Left forelimb (tissue), 1 donor: ENCODE measurements around the gene BBX.
"Not testable (repeated sequence)": the region's sequence is repeated elsewhere in the genome, so short reads cannot be mapped to it uniquely, and the experiment has no call there.

ENCODE experiments used
- DNase-seq: peaks from one replicate; pipeline ENCODE4 v3.0.0-alpha.2; 2018; ENCODE audit warnings: low spot score

The BBX gene

DNA sequence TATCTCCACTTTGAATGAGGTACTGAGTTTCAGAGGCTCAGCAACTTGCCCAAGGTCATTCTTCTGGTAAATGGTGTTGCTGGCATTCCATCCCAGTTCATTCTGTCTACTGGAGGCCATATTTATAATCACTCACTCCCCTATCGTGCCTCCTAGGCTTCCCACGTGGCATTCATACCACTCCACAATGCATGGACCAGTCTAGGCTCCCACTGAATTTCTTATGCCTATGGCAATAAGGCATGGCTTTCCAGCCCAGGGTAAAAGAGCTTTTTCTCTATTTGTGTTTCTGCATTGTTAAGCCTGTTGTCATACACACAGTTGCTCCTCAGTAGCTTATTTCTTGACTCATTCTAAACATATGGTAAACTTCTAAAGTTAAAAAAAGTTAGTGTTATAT, 19.9 kb downstream of the BBX start:
- no peak for DNase-seq

DNA sequence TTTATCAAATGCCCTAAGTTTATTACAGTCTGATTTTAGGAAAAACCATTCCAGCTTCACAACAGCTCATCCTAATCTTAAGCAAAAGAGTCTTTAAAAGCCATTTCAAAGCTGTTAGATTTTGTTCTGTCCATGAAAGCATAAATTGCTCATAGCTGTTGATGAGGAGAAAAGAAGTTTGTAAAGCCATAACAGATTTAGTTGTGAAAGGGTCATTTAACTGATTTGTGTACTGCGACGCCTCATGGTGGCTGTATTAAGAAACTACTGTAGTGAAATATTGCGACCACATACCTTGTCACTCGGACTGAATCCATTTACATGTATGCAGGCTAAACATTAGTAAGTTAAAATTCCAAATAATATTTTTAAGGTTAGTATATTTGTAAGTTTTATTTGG, 20.9 kb downstream of the BBX start:
- no peak for DNase-seq

- no peak for DNase-seq
Measured at GRCh38 chr3:107545680-107546120, 22.9 kb downstream of the BBX start.

DNA sequence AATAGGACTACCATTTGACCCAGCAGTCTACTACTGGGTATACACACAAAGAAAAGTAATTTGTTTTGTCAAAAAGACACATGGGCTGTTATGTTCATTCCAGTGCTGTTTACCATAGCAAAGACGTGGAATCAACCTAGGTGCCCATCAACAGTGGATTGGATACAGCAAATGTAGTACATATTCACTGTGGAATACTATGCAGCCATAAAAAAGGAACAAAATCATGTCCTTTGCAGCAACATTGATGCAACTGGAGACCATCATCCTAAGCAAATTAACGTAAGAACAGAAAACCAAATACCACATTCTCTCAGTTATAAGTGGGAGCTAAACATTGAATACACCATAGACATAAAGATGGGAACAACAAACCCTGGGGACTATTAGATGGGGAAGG, 25.8 kb downstream of the BBX start:
- no peak for DNase-seq

DNA sequence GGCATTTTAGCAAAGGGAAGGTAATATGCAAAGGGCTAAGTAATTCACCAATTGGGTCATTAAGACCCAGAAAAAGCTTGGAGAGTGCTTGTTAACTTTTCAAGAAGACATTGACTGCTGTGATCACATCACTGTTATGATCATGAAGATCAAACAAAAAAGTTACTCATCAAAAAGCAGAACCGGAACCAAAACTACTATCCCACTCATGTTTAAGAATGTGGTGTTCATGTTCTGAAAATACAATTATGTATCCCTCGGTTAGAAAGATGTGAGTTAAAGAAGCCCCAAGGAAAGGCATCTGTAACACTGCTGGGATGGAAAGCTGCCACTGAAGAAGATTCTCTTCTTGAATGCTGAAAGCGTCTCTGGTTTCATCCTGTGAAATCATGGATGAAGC, 32.6 kb downstream of the BBX start:
- no peak for DNase-seq

DNA sequence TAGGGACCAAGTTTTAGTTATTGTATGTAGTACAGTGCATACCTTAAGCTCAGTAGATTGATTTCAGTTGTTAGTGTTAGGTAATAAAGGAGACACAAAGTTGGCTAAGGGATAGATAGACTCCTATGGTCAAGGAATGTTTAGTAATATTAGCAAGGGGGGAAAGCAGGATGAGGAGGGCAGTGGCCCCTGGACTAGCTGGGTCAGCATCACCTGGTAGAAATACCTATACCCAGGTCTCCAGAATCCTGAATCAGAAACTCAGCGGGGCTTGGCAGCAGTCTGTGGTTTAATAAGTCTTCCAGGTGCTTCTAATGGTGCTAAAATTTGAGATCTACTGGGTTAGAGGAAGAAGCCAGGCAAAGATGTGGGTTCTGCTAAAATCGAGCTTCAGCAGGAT, 35.0 kb downstream of the BBX start:
- no peak for DNase-seq

- no peak for DNase-seq
Measured at GRCh38 chr3:107560166-107560565, 37.4 kb downstream of the BBX start.

DNA sequence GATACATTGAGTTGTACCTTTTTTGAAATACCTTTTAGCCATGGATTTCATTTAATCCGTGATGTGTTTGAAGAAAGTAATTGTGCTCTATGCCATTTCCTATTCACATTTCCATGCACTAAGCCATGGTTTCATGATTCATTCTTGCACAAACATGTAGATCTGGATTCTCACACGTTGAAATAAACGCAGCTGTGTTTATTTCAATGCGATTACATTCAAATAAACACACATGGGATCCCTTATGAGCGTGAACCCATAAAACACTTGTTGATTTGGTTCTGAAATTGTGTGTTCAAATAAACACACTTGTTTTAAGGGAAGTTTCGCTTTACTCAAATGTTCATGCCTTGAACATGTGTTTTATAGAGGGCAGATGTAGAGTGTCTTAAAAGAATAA, 39.2 kb downstream of the BBX start:
- DNase-seq = no peak

GRCh38 chr3:107562969-107563529, 40.3 kb downstream of the BBX start:
- DNase-seq = no peak

GRCh38 chr3:107565244-107565643, 42.5 kb downstream of the BBX start:
- not testable (repeated sequence) for DNase-seq

- DNase-seq = not testable (repeated sequence)
Measured at GRCh38 chr3:107571089-107571488, 48.3 kb downstream of the BBX start.

- not testable (repeated sequence) for DNase-seq
Measured at GRCh38 chr3:107571492-107571891, 48.7 kb downstream of the BBX start.

- DNase-seq = no peak
Measured at GRCh38 chr3:107574650-107575049, 51.9 kb downstream of the BBX start.

DNA sequence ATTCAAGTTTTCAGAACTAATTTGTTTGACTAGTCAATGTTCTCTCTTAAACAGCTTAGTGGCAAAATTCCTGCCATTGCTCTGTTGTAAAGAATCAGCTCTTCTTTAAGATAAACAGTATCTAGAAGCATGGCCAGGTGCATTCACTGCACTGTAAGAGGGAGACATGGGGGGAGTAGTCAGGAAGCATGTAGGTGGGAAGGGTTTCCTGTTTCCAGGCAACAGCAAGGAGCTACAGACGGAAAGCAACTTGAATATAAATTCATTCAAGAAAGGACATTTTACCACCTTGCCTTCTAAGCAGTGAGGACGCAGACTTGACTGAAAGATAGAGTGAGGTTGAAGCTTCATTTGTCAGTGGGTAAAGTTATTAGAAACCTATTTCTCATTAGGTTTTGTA, 55.3 kb downstream of the BBX start:
- no peak for DNase-seq

DNA sequence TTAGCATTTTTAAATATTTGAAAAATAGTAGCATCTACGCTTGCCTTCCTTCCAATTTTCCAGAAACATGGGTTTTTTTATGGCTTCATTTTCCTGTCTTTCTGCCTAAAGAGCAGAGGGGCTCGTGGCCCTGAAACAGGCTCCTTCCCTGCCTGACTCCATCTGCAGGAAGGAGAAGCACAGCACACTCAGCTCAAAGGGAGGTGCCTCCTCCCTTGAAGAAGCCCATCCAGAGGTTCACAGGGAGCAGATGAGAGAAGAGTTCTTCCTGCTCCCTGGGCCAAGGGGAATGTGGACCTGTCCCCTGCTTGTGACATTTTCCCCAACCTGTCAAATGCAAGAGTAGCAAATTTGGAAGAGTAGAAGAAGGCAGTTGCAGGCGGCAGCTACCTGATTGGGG, 55.8 kb downstream of the BBX start:
- DNase-seq = no peak

DNA sequence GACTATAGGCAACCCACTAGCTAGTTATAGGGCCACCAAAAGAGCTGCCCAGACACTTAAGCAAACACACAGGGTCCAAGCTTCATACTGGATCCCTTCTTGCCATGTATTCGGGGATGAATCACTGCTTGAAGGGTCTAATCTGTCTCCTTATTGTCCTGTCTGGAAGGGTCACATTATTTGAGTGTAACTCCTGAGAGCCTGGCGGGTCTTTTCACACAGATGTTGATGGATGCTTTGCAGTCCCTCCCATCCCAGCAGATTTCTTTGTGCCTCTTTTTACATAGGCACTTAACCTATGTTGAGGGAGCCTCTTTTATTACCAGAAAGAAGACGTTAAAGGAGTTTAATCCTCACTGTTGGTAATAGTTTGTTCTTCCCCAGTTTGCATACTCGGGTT, 56.6 kb downstream of the BBX start:
- DNase-seq = no peak

DNA sequence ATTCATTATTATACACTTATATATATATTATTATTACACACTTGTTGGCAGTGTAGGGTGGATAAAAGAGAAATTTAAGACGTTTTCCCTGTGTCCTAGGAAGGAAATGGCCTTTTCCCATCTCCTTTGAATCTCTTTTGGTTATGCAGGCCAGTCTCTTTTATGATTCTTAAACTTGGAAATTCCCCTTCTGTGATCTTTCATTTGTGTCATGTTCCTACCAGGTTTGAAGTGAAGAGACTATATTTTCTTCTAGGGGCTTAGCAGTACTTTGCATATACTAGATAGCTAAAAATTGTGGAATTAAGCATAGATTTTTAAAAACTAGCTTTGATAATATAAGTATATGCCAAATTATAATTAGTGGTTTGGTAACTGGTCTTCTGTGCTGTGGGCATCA, 58.5 kb downstream of the BBX start:
- DNase-seq = no peak

DNA sequence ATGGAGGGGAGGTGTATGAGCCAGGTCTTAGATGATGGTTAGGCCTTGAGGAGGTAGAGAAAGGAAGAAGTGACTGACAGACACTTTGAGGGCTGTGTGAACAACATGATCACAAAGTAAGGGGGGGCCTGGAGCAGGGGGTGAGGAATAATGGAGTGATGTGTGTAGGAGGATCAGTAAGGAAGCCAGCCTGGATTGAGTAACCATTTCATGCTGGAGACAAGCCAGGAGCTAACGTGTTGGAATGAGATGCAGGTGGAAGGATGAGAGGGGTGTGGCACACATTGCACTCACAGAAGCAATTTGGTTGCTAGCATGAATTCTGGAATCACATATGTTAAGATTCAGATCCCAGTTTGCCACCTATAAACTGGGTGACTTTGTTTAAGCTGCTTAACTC, 65.5 kb downstream of the BBX start:
- DNase-seq = no peak

DNA sequence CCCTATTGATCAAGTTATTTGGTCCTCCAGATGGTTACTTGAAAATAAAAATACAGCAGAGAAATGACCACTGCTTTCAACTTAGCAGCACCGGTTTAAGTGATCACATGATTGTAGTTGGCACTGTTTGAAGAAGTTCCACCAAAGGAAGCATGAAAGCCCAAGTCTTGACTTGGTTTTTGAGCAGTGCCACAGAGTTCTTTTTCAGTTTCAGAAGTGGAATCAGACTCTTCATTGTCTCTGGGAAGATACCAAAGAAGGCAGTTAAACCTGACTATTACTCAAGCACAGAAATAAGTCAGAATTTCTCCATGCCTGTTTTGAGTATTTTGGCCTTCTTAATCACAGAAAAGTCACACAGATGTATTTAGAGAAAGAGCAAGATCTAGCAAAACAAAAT, 66.7 kb downstream of the BBX start:
- DNase-seq = no peak

- DNase-seq = no peak
Measured at GRCh38 chr3:107590786-107591185, 68.0 kb downstream of the BBX start.

DNA sequence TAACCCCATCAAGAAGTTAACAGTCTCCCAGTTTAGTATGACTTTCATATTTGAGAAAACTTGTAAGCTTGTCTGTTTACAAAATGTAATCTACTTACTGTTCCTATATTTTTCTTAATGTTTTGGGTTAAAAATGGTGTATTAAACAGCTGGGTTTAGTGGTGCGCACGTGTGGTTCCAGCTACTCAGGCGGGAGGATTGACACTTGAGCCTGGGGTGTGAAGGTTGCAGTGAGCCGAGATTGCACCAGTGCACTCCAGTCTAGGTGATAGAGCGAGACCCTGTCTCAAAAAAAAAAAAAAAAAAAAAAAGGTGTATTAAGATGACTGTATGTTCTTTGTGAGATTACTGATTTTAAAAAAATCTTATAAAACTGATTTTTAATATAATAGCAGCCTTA, 69.3 kb downstream of the BBX start:
- DNase-seq = no peak

DNA sequence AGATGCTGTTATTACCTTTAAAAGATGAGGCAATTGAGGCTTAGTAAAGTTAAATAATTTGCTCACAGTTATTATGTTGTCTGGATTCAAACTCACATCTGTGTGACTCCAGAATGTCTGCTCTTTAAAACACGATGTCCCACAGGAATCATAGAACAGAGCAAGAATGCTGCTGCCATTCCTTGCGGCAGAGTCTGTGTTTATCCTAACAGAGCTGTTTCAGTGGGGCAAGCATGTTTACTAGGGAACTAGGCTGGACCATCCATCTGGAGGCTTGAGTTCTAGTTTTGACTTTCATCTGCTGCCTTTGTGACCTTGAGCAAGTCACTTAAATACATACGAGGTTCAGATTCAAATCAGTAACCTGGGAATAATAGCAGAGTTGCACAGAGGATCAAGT, 72.1 kb downstream of the BBX start:
- no peak for DNase-seq

DNA sequence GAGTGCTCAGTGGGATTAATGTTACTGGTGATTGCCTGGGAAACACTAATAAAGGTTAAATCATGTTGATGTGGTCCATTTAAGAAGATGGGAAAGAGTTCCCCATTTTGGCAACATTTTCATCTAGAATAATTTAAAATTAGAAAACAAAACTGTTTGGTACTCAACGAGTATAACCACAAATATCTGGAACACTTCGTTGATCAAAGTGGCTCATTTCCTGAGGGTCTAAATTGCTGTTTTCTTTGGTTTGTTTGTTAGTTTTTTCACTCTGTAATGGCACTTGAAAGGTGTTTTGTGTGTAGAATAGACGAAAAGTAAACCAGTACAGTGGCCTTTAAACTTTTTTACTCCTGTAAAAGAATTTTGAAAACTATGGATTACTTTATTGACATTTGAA, 73.9 kb downstream of the BBX start:
- DNase-seq = no peak

GRCh38 chr3:107598926-107599771, 76.4 kb downstream of the BBX start:
- DNase-seq = no peak
